Natural killer cell (primary cell): ENCODE data around the gene RAB15. TPM values are rescaled to one million over a fixed set of nuclear protein-coding genes. Genes with fewer than 3 reads are reported as not detected.

Experiments
- ATAC-seq, 3 donors: fragments of 150-1000 bp in 2 of 3; fragments of 200-7000 bp in 1 of 3; cut with Tn5 transposase; 1 replicate in 1 of 3; 2 replicates in 2 of 3; pipeline ENCODE4 v1.10.0; 2021; ENCODE audit warnings: mild to moderate bottlenecking in 2 of 3, moderate library complexity in 2 of 3
- DNase-seq, 2 donors: peaks; one replicate each; pipeline versions ENCODE4 v3.0.0 to v3.0.0-alpha.2; 2013 to 2021; ENCODE audit warnings: mixed read lengths in 1 of 2
- H3K27ac ChIP-seq: one replicate; pipeline ENCODE4 v1.5.1; 2013; ENCODE audit warnings: mild to moderate bottlenecking, low read length
- H3K27me3 ChIP-seq: one replicate; pipeline ENCODE4 v1.6.1; 2013; ENCODE audit warnings: low read length; ENCODE audit not compliant: control insufficient read depth, insufficient read depth
- H3K36me3 ChIP-seq: one replicate; pipeline ENCODE4 v1.6.1; 2013; ENCODE audit warnings: low read length; ENCODE audit not compliant: control insufficient read depth, insufficient read depth
- H3K4me1 ChIP-seq: one replicate; pipeline ENCODE4 v1.6.1; 2013; ENCODE audit warnings: low read length; ENCODE audit not compliant: control insufficient read depth, insufficient read depth
- H3K4me3 ChIP-seq: one replicate; pipeline ENCODE4 v1.5.1; 2013; ENCODE audit warnings: low read length
- H3K9me3 ChIP-seq: one replicate; pipeline ENCODE4 v1.6.1; 2013; ENCODE audit warnings: low read length; ENCODE audit not compliant: control insufficient read depth, insufficient read depth
- H3K27ac Mint-ChIP-seq, 2 donors: one replicate each; pipeline ENCODE4 v1.8.0; 2022; ENCODE audit warnings: mild to moderate bottlenecking in 2 of 2, mixed read lengths in 2 of 2, moderate library complexity in 1 of 2
- H3K27me3 Mint-ChIP-seq, 2 donors: one replicate each; pipeline ENCODE4 v1.8.0; 2022; ENCODE audit warnings: low read depth in 2 of 2, mixed read lengths in 2 of 2
- H3K36me3 Mint-ChIP-seq: one replicate; pipeline ENCODE4 v1.8.0; 2022; ENCODE audit warnings: mixed read lengths
- H3K4me1 Mint-ChIP-seq, 2 donors: one replicate each; pipeline ENCODE4 v1.8.0; 2022; ENCODE audit warnings: mixed read lengths in 2 of 2
- H3K4me3 Mint-ChIP-seq: one replicate; pipeline ENCODE4 v1.8.0; 2022; ENCODE audit warnings: mild to moderate bottlenecking, moderate library complexity, mixed read lengths
- H3K9me3 Mint-ChIP-seq, 2 donors: one replicate each; pipeline ENCODE4 v1.8.0; 2022; ENCODE audit warnings: mixed read lengths in 2 of 2
- WGBS: methylation state at CpG from one replicate; pipeline ENCODE4 v1.1.7; 2013; ENCODE audit warnings: missing lambda C conversion rate; ENCODE audit not compliant: insufficient coverage; 5-methylcytosine and 5-hydroxymethylcytosine counted together
- intact Hi-C: fragments of 100-400 bp; cut with micrococcal nuclease; formaldehyde crosslinking; loops from one replicate; pipeline ENCODE4 v1.14.2; 2022
- total RNA-seq, 4 donors: library from RNA; stranded (reverse); fragments of 120-200 nt in 1 of 4; gene quantifications; one replicate each; pipeline versions ENCODE4 v1.2.3 to v1.2.4, GENCODE V29; 2013 to 2022
- TF ChIP-seq, protein P1 (sequence below): fragments of 200-600 bp; IDR thresholded peaks from one replicate; pipeline ENCODE4 v1.8.0; 2022; ENCODE audit warnings: antibody characterized with exemption

RAB15 gene
- total RNA-seq, 3 donors from 2014 or later (not counting 1 experiment from before 2014, with no cell fraction given): 0.82 to 3.2 (median 1.7) TPM

DNA sequence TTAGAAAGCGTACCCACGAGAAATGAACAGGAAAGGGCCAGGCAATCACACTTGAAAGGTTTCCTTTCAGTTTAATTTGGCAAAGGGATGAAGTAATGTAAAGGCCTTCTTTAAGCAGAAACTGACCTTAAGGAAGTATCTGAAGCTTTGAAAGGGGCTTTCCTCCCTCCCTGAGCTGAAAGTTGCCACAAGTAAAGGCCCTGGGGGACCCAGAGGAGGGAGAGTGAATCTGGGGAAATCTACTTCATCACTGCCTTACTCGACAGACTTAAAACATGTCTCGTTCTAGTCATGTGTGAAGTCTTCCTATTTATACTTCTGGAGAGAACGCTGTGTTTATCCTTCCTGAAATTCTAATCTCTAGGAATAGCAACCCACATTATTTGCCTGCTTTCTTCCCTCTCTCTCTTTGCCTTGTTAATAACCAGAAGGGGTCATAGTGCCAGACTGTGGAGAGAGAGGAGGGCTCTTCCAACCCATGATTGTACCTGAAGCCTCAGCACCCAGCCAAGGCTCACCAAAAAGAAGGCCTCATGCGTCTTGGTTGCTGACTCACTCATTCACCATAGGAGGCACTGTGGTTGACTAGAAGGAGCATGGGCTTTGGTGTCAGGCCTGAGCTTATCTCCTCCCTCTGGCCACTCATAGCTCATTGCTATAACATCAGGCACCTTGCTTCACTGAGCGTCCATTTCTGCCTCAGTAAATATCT, 19.4 kb downstream of the RAB15 start:
- TF ChIP-seq, protein P1, sequence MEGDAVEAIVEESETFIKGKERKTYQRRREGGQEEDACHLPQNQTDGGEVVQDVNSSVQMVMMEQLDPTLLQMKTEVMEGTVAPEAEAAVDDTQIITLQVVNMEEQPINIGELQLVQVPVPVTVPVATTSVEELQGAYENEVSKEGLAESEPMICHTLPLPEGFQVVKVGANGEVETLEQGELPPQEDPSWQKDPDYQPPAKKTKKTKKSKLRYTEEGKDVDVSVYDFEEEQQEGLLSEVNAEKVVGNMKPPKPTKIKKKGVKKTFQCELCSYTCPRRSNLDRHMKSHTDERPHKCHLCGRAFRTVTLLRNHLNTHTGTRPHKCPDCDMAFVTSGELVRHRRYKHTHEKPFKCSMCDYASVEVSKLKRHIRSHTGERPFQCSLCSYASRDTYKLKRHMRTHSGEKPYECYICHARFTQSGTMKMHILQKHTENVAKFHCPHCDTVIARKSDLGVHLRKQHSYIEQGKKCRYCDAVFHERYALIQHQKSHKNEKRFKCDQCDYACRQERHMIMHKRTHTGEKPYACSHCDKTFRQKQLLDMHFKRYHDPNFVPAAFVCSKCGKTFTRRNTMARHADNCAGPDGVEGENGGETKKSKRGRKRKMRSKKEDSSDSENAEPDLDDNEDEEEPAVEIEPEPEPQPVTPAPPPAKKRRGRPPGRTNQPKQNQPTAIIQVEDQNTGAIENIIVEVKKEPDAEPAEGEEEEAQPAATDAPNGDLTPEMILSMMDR: no peak
- Mint-ChIP-seq H3K4me1 (peaks cover 7 to 11% of the 10 kb centered on the region in 2 donors), H3K36me3 (no peaks in the 10 kb centered on the region), H3K27me3 (no peaks in the 10 kb centered on the region), H3K9me3 (no peaks in the 10 kb centered on the region), H3K4me3 (no peak overlapping the region), H3K27ac (no peak overlapping the region)
- H3K36me3 ChIP-seq: no peaks in the 10 kb centered on the region
- no peaks in the 10 kb centered on the region for H3K27me3 ChIP-seq
- intact Hi-C loops: no loop called here
- ATAC-seq: no peak
- 75% methylated on average over 7 of the region's 7 CpGs for WGBS
- H3K9me3 ChIP-seq: no peaks in the 10 kb centered on the region
- no peak overlapping the region for H3K4me3 ChIP-seq
- no peaks in the 10 kb centered on the region for H3K4me1 ChIP-seq
- no peak for DNase-seq
- H3K27ac ChIP-seq: no peak overlapping the region

DNA sequence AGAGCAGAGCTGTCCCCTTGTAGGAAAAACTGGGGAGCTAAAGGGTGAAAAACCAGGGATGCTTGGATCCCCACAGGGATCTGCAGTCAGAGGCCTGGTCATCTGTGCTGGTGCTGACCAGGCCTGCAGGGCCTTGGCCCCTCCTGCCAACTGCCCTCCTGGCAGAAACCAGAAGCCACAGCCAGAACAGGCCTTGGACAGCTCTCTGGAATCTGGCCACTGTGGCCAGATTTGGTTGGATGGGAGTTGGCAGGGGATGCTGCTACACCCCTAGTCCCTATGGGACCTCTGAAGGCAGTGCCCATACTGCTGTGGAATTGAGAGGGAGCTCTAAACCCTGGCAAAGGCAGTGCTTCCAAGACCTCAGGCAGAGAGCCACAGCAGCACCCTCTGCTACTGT, 20.4 kb downstream of the RAB15 start:
- Histone ChIP-seq H3K27ac (no peak overlapping the region), H3K36me3 (no peaks in the 10 kb centered on the region), H3K4me3 (no peak overlapping the region), H3K9me3 (no peaks in the 10 kb centered on the region), H3K4me1 (no peaks in the 10 kb centered on the region), H3K27me3 (no peaks in the 10 kb centered on the region)
- Mint-ChIP-seq H3K27me3 (no peaks in the 10 kb centered on the region), H3K4me3 (no peak overlapping the region), H3K36me3 (no peaks in the 10 kb centered on the region), H3K9me3 (no peaks in the 10 kb centered on the region), H3K27ac (no peak overlapping the region), H3K4me1 (peaks cover 7 to 20% of the 10 kb centered on the region in 2 donors)
- DNase-seq (no peak), ATAC-seq (no peak)
- TF ChIP-seq, protein P1: no peak
- intact Hi-C loops: no loop called here

- Mint-ChIP-seq H3K9me3 (no peaks in the 10 kb centered on the region), H3K27ac (no peak overlapping the region), H3K4me1 (peaks cover 7 to 21% of the 10 kb centered on the region in 2 donors), H3K4me3 (no peak overlapping the region), H3K27me3 (no peaks in the 10 kb centered on the region), H3K36me3 (no peaks in the 10 kb centered on the region)
- Histone ChIP-seq H3K4me1 (no peaks in the 10 kb centered on the region), H3K27ac (no peak overlapping the region), H3K36me3 (no peaks in the 10 kb centered on the region), H3K9me3 (no peaks in the 10 kb centered on the region), H3K27me3 (no peaks in the 10 kb centered on the region), H3K4me3 (no peak overlapping the region)
- TF ChIP-seq, protein P1: no peak
- no peak for DNase-seq
- intact Hi-C loops: no loop called here
- ATAC-seq: no peak
- 98% methylated on average over 8 of the region's 8 CpGs for WGBS
Measured at GRCh38 chr14:64951291-64951690, 20.8 kb downstream of the RAB15 start.

DNA sequence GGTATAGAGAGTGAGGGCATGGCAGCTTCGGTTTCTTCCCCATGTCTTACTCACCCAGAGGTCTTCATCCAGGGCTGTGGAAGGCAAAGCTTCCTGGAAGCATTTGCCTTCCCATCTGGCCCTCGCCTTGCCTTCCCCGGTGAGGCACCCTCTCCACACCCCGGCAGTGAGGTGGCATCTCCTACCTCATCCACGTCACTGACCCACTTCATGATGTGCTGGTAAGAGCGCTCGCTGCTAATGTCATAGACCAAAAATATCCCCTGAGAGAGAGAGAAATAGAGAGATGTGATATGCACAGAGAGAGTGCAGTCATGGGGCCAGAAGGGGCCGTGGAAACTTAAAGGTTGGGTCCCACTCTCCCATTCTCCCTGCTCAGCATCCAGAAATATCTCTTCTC, 21.2 kb downstream of the RAB15 start:
- Histone ChIP-seq H3K36me3 (peaks cover 2% of the 10 kb centered on the region), H3K9me3 (no peaks in the 10 kb centered on the region), H3K27ac (no peak overlapping the region), H3K4me3 (no peak overlapping the region), H3K27me3 (no peaks in the 10 kb centered on the region), H3K4me1 (no peaks in the 10 kb centered on the region)
- intact Hi-C loops: no loop called here
- no peak overlapping the region for H3K4me3 Mint-ChIP-seq
- no peak for ATAC-seq
- no peaks in the 10 kb centered on the region for H3K27me3 Mint-ChIP-seq
- 99% methylated on average over 7 of the region's 8 CpGs for WGBS
- no peak overlapping the region for H3K27ac Mint-ChIP-seq
- H3K9me3 Mint-ChIP-seq: no peaks in the 10 kb centered on the region
- no peaks in the 10 kb centered on the region for H3K36me3 Mint-ChIP-seq
- no peak for DNase-seq
- TF ChIP-seq, protein P1: no peak
- H3K4me1 Mint-ChIP-seq: peaks cover 7 to 21% of the 10 kb centered on the region in 2 donors
